AG04449 (cell line): Measurements from ENCODE around the gene PIGX.
"Not testable (repeated sequence)": the region's sequence is repeated elsewhere in the genome, so short reads cannot be mapped to it uniquely, and the experiment has no call there.

Experiments
- CTCF ChIA-PET: fragments of 350-600 bp; formaldehyde crosslinking; extraction: SDS; loops from one replicate; lab custom pipeline; 2021; ENCODE audit warnings: antibody characterized with exemption; lab: Yijun Ruan, JAX
- POLR2A ChIA-PET: fragments of 400-600, 350-600 bp; formaldehyde crosslinking; extraction: SDS; loops from one replicate; lab custom pipeline; 2020; ENCODE audit warnings: antibody characterized with exemption, inconsistent platforms; lab: Yijun Ruan, JAX
- DNase-seq: peaks from one replicate; pipeline ENCODE4 v3.0.0-alpha.2; 2010; ENCODE audit warnings: low read depth, low spot score
- H3K4me3 ChIP-seq: 2 replicates; pipeline ENCODE4 v1.5.1; 2011; ENCODE audit warnings: low read depth, mild to moderate bottlenecking, control low read depth, low read length
- TF ChIP-seq, protein P1 (sequence below): IDR thresholded peaks from one replicate; pipeline ENCODE4 v1.5.1; 2011; ENCODE audit warnings: mild to moderate bottlenecking, moderate library complexity, low read length, control low read depth, inconsistent platforms; ENCODE audit not compliant: insufficient read depth; ENCODE audit errors: missing control alignments

The PIGX gene

DNA sequence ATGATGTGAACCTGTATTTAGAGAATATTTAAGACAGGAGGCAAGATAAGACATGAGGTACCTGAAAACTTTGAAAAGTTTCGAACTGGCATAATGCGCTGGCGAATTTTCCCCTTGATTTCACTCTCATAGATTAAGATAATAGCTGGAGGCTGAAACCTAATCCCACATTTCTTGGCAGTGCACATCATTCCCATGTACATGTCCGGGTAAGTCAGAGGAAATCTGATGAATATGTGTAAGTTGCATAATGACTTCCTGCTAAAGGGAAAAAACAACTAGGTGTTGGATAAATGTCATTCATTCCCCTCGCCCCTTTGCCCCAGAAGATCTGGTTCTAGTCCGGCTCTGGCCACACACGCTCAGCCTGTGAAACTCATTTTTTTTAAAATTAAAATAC, 3.7 kb upstream of the PIGX start:
- ChIA-PET CTCF (interaction anchor here (0.8 to 4.1 kb wide), 3 partner anchors 12 to 98 kb away, joined by 3 to 36 read pairs (median 7); no protein-coding TSS in a partner anchor), POLR2A (no interaction called here)
- H3K4me3 ChIP-seq: no peak overlapping the region
- TF ChIP-seq, protein P1, sequence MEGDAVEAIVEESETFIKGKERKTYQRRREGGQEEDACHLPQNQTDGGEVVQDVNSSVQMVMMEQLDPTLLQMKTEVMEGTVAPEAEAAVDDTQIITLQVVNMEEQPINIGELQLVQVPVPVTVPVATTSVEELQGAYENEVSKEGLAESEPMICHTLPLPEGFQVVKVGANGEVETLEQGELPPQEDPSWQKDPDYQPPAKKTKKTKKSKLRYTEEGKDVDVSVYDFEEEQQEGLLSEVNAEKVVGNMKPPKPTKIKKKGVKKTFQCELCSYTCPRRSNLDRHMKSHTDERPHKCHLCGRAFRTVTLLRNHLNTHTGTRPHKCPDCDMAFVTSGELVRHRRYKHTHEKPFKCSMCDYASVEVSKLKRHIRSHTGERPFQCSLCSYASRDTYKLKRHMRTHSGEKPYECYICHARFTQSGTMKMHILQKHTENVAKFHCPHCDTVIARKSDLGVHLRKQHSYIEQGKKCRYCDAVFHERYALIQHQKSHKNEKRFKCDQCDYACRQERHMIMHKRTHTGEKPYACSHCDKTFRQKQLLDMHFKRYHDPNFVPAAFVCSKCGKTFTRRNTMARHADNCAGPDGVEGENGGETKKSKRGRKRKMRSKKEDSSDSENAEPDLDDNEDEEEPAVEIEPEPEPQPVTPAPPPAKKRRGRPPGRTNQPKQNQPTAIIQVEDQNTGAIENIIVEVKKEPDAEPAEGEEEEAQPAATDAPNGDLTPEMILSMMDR: no peak
- DNase-seq: no peak

DNA sequence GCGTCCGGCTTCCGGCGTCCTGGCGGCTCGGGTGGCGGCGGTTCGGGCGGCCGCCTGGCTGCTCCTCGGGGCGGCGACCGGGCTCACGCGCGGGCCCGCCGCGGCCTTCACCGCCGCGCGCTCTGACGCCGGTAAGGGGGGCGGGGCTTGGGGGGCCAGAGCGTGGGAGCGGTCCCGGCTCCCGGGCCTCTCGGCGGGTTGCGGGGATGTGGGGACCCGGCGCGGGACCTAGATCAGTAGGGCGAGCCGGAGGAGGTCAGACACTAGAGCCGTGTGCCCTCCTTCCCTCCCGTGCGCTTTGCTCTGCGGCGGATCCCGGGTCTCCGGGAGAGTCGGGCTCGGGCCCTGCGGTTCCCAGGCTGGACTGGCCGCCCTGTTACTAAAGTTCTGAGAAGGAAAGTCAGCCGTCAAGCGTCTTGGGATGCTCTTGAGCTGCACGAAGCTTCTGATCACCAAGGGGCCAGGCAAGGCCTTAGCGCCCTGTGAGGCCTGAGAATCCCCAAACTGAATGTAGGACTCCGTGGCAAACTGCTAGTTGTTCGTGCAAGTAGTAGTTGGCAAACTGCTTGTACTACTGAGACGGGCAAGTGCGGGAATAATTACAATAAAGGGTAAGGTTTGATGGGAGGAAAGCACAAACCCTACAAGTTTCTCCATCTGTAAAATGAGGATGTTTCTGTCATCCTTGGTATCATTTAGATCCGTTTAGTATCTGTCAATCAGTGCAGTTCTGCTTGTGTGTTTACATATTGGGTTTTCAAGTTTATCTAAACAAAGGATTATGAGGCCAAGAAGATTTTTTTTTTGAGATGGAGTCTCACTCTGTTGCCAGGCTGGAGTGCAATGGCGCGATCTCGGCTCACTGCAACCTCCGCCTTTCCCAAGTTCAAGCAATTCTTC, 587 bp downstream of the PIGX start:
- peak overlapping the region; percentile 92 for H3K4me3 ChIP-seq
- CTCF ChIA-PET: interaction anchor here (0.8 to 1.7 kb wide), 3 partner anchors 10 to 27 kb away, joined by 3 to 8 read pairs (median 4); no protein-coding TSS in a partner anchor
- no peak for DNase-seq
- POLR2A ChIA-PET: interaction anchor here (0.9 to 1.6 kb wide), 2 partner anchors 27 to 155 kb away, joined by 4 to 9 read pairs; partner anchors contain the start of genes PAK2 and SENP5
- TF ChIP-seq, protein P1: no peak

DNA sequence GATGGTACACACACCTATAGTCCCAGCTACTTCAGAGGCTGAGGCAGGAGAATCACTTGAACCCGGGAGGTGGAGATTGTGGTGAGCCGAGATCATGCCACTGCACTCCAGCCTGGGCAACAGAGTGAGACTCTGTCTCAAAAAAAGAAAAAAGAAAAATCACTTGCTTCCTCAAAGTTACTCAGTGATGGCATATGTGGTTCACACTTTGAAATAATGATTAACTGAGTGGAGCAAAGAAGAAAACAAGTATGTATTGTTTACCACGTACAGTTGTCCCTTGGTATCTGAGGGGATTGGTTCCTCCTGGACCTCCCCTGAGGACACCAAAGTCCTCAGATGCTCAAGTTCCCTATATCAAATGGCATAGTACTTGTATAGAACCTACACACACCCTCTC, 5.0 kb downstream of the PIGX start:
- H3K4me3 ChIP-seq, DNase-seq, POLR2A ChIA-PET: not testable (repeated sequence)
- CTCF ChIA-PET: interaction anchor here (1.0 kb wide), 1 partner anchor 169 kb away, joined by 3 read pairs; no protein-coding TSS in a partner anchor

DNA sequence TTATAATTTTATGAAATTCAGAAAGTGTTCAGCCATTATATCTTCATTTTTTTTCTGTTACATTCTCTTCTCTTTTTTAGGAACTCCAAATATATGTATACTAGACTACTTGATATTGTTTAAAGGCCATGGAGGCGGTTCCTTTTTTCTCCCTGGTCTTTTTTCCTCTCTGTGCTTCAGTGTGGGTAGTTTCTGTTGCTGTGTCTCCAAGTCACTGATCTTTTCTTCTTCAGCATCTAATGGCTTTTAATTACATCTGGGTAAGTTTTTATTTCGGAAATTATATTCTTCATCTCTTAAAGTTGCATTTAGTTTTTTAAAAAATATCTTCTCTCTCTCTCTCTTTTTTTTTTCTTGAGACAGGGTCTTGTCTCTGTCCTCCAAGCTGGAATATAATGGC, 8.9 kb downstream of the PIGX start:
- DNase-seq: no peak
- POLR2A ChIA-PET: no interaction called here
- H3K4me3 ChIP-seq: no peak overlapping the region
- TF ChIP-seq, protein P1: no peak
- CTCF ChIA-PET: interaction anchor here (0.9 to 1.3 kb wide), 2 partner anchors 10 to 18 kb away, joined by 3 read pairs; no protein-coding TSS in a partner anchor

DNA sequence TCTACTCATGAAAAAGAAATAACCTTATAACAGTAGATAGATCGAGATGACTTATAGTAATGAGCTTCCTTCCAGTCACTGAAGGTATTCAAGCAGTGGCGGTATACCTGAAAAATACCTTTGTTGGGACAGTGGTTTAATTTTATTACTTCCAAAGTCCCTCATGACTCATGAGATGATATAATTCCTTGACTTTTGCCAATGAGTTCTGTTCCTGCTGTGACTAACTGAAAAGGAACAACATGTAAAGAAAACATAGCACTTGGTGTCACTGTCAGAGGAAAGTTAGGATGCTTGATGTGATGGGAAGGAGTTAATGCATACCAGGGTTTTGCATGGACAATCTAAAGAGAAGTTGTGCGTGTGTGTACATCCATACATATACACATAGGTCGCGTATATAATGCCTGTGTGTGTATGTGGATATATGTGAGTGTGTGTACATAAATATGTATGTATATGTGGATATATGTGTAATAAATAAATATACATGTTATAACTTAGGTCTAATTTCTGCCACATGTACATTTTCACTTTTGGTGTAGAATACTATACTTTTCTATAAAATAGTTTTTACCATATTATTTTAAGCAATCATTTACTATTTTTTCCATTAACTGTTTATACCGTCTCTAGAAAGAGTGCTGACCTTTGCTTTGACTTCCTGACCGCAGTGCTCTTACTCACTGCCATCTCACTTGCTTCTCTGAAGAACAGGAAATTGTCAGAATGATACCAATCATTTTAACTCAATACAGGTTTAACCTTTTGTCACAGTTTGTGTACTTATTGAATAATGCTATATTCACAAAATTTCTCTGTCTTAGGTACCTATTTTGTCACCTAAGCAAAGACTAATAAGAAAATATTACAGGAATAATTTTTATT, 14.9 kb downstream of the PIGX start:
- TF ChIP-seq, protein P1: no peak
- ChIA-PET POLR2A (no interaction called here), CTCF (interaction anchor here (1.4 kb wide), 1 partner anchor 42 kb away, joined by 3 read pairs; no protein-coding TSS in a partner anchor)
- no peak overlapping the region for H3K4me3 ChIP-seq
- DNase-seq: no peak

DNA sequence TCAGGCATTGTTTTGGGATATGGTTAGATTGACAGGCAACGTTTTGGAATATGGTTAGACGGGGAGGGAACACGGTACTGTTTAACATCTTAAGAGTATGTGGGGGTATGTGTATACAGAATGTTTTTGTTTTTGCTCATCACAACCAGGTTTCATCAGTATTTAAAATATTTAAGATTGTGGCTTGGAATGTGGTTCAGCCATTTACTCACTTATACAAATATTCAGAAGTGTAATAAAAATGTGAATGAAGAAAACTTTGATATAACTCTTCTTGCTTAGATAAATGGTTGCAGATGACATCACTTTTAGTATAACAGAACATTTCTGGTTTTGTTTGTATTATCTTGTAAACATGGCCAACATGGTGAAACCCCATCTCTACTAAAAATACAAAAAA, 23.6 kb downstream of the PIGX start:
- POLR2A ChIA-PET: no interaction called here
- CTCF ChIA-PET: no interaction called here
- DNase-seq: no peak
- TF ChIP-seq, protein P1: no peak
- no peak overlapping the region for H3K4me3 ChIP-seq
